ENCODE data around the gene RASAL3.

The RASAL3 gene

DNA sequence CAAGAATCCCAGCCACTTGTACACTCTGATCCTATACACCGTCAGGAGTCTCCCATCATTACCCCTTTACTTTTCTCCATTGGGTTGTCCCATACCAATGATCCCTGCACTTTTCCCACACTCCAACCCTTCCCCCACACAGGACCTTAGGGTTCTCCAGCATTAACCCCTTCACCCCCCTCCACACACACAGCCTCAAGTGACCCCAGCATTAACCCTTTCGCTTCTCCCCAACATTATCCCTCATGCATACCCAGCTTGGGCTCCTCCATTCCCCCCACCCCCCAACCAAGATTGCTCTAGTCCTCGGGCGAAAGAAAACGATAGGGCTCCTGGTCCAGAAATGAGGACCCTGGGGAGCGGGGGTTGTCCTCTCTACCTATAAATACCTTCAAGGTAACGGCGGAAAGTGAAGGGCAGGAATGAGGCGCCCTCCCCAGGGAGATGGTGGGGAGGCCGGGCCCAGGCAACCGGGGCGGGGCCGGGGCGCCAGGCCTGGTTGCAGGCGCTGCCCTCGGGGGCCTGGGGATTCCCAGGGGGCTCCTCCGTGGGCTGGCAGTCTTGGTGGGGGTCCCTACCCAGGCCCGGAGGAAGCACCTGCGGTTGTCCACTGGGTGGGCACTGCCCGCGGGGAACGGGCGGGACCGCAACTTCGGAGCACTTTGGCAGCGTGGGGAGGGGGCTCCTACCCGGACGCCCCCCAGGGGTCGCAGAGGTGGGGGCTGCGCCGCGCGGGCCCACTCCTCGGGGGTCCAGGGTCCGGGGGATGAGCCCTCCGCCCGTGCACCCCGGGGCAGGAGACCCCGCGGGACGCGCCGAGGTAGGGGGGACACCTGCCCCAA is 15.3 kb downstream of the RASAL3 start:
- no peak for DNase-seq

- no peak for DNase-seq
These were observed 16.1 kb downstream of the RASAL3 start for GRCh38 chr19:15448044-15448777.

DNA sequence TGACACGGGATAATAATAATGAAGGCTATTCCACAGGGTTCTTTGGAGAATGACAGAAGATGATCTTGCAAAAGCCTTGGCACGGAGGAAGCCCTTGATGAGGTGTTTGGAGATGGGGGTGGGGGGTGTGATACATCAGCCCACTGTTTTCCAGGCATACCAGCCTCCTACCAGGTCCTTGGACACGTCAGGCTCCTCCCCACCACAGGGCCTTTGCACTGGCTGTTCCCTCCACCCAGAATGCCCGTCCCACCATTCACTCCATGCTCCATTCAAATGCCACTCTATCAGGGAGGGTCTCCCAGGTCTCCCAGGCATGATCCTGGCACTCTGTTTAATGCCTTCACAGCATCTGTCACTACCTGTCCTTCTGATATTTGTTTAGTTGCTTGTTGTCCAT is 17.3 kb downstream of the RASAL3 start:
- no peak for DNase-seq

DNA sequence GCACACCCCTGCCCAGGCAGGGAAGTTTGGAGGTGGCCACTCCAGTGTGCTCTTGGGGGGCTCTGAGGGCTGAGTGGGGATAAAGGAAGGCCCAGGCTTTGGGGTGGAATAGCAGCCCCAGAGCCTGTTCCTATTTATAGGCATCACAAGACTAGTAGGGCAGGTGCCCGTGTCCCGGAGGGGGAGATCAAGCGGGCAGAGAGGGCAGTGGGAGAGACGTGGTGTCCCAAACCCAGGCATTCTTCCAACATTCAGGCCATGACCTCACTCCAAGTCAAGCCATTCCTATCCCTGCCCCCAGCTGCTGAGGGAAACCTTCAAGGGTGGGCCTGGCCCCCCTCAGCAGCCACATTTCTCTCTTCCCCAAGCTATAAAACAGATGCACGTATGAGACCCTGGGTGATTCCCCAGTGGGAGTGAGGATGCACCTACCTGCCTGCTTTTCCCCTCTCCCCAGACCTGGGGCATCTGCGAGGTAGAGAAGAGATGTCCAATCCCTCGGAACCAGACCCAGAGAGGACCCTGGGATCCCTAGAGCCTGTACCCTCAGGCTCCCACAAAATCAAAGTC is 18.5 kb downstream of the RASAL3 start:
- no peak for DNase-seq

GRCh38 chr19:15445227-15445605 is 19.1 kb downstream of the RASAL3 start:
- no peak for DNase-seq

DNA sequence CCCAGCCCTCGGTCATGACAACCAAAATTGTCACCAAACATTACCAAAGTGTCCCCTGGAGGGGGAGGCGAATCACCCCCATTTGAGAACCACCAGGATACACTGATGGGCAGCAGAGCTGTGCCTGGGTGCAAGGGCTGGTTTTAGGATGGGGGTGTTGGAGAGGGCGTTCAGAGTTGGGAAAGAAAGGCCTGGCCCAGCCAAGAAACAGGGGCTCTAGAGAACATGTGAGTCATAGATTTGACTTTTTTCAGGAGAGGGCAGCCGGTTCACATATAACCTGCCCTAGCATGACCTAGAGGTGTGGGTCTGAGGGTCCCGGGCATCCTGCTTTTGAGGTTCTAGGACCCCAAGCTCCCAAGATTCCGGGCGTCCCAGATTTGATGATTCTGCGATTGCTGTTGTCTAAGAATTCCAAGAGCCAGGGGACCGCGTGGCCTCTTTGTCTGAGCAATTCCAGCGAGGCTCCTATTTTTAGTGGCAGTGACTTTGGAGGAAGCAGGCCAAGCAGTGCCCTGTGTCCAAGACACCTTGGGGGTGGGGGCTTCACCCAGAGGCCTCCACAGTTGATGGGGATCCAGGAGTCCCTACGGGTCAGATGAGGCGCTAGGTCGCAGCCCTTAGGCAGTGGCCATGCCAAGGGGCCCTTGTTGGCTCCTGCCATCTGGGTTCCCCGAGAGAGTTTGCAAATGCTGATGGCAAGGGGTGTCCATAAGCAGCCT is 19.7 kb downstream of the RASAL3 start:
- no peak for DNase-seq

GRCh38 chr19:15443838-15444237 is 20.5 kb downstream of the RASAL3 start:
- DNase-seq: no peak

DNA sequence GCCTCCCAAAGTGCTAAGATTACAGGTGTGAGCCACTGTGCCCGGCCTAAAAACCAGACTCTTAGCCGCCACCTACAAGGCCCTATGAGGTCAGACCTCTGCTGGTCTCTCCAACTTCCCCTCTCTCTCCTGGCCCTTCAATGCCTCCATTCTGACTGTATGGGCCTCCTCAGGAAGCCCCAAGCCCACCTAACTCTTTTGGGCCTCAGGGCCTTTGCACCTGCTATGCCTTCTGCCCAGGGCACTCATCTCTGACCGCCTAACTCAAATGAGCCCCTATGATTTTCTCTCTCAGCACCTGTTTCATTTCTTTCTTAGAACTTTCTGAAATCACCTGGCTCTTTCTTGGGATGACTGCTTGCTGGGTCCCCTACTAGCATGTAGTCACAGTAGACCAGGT is 21.0 kb downstream of the RASAL3 start:
- DNase-seq: no peak

GRCh38 chr19:15442142-15442920 is 22.0 kb downstream of the RASAL3 start:
- DNase-seq: no peak

DNA sequence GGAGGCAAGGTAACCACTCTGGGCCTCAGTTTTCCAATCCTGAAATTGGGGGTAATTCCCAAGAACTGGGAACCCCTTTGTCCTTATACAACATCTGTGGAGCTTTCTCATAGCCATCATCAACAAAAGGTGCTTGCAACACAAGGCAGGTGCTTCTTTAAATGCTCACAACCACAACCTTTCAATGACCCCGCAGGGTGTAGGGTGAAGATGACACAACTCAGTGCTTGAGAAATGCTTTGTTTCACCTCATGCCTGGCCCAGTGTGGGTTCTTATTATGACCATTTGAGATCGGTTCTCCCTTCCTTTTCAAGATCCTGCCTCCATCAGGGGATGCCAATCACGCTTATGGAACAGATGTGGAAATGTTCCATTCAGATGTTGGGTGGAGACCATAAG is 23.0 kb downstream of the RASAL3 start:
- DNase-seq: no peak

GRCh38 chr19:15439821-15440641 is 24.3 kb downstream of the RASAL3 start:
- DNase-seq: no peak

GRCh38 chr19:15439078-15439799 is 25.1 kb downstream of the RASAL3 start:
- no peak for DNase-seq

DNA sequence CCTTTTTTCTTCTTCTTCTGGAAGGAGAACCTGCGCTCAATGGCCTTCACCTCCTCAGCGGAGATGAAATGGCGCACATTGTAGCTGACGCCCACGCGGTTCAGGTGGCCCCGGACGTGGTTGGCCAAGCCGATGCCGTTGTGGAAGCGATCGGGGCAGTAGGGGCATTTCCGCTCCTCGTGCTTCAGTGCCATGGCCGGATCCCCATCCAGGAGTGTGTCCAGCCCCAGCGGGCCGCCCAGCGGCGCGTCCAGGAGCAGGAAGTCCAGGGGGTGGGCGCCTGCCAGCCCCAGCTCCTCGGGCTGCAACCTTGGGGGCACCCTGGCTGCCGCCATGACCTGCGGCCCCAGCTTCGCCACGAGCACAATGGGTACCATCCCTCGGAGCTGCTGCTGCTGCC is 25.8 kb downstream of the RASAL3 start:
- no peak for DNase-seq

GRCh38 chr19:15438124-15438496 is 26.2 kb downstream of the RASAL3 start:
- no peak for DNase-seq

GRCh38 chr19:15437355-15438123 is 26.8 kb downstream of the RASAL3 start:
- no peak for DNase-seq

- no peak for DNase-seq
These were observed 27.6 kb downstream of the RASAL3 start for GRCh38 chr19:15436826-15437110.

- DNase-seq: no peak
These were observed 28.1 kb downstream of the RASAL3 start for GRCh38 chr19:15436012-15436825.

- no peak for DNase-seq
These were observed 30.8 kb downstream of the RASAL3 start for GRCh38 chr19:15433519-15434069.

All from COR-L47 (cell line).